ENCODE results near the gene RAD51B. TPM values are rescaled to one million over a fixed set of nuclear protein-coding genes. Genes with fewer than 3 reads are reported as not detected.
"Not testable (repeated sequence)": the region's sequence is repeated elsewhere in the genome, so short reads cannot be mapped to it uniquely, and the experiment has no call there.

Gene RAD51B
- total and polyA plus RNA-seq, 2 experiments from 2014 or later, result 10.1 to 18.0 TPM

DNA sequence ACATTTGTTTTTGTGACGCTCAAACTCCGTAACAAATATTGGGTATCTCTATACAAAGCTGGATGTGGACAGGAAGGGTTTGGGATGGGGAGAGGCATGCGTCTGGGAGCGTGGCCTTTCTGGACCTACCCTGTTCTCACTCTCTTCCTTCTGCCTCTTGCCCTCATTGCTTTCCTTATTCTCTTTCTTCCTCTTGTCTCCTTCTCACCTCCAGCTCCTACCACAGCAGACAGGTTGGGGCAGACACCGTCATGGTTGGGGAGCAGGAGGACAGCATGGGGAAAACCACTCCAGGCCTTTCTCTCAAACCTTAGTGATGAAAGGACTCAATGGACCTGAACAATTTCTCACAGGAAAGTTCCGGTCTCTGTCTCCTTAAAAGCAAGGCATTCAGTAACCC is 465.3 kb downstream of the RAD51B start:
- no peak overlapping the region for H3K4me3 ChIP-seq
- no peaks in the 10 kb centered on the region for H4K20me1 ChIP-seq (ENCODE audit: insufficient read depth, poor library complexity, severe bottlenecking)
- no peaks in the 10 kb centered on the region for H3K27me3 ChIP-seq
- TF ChIP-seq EZH2phosphoT487 (IDR thresholded peaks at IDR 0.05; ENCODE audit: low read depth, severe bottlenecking, unreplicated experiment) (no peak), EZH2 (IDR thresholded peaks at IDR 0.05; ENCODE audit: borderline replicate concordance) (no peak)
- TF ChIP-seq, protein P1, sequence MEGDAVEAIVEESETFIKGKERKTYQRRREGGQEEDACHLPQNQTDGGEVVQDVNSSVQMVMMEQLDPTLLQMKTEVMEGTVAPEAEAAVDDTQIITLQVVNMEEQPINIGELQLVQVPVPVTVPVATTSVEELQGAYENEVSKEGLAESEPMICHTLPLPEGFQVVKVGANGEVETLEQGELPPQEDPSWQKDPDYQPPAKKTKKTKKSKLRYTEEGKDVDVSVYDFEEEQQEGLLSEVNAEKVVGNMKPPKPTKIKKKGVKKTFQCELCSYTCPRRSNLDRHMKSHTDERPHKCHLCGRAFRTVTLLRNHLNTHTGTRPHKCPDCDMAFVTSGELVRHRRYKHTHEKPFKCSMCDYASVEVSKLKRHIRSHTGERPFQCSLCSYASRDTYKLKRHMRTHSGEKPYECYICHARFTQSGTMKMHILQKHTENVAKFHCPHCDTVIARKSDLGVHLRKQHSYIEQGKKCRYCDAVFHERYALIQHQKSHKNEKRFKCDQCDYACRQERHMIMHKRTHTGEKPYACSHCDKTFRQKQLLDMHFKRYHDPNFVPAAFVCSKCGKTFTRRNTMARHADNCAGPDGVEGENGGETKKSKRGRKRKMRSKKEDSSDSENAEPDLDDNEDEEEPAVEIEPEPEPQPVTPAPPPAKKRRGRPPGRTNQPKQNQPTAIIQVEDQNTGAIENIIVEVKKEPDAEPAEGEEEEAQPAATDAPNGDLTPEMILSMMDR (IDR thresholded peaks at IDR 0.05; ENCODE audit: poor library complexity), result no peak
- WGBS (ENCODE audit: low lambda C conversion rate, missing lambda C conversion rate), result 82% methylated on average over 6 of the region's 6 CpGs
- no peak overlapping the region for H3K4me2 ChIP-seq
- H3K79me2 ChIP-seq, result no peaks in the 10 kb centered on the region
- H3K36me3 ChIP-seq (replicated peaks; ENCODE audit: insufficient read depth, low read depth), result no peaks in the 10 kb centered on the region
- peak overlapping the region; percentile 5 for H3K27ac ChIP-seq
- peak overlapping the region; percentile 1 for H2AFZ ChIP-seq
- H3K9me3 ChIP-seq (ENCODE audit: low read depth), result no peaks in the 10 kb centered on the region
- H3K4me1 ChIP-seq (ENCODE audit: insufficient read depth), result peaks cover 20% of the 10 kb centered on the region
- no peaks in the 10 kb centered on the region for H3K9me2 ChIP-seq (replicated peaks; ENCODE audit: insufficient read depth)
- no peak for DNase-seq (ENCODE audit: low spot score)

DNA sequence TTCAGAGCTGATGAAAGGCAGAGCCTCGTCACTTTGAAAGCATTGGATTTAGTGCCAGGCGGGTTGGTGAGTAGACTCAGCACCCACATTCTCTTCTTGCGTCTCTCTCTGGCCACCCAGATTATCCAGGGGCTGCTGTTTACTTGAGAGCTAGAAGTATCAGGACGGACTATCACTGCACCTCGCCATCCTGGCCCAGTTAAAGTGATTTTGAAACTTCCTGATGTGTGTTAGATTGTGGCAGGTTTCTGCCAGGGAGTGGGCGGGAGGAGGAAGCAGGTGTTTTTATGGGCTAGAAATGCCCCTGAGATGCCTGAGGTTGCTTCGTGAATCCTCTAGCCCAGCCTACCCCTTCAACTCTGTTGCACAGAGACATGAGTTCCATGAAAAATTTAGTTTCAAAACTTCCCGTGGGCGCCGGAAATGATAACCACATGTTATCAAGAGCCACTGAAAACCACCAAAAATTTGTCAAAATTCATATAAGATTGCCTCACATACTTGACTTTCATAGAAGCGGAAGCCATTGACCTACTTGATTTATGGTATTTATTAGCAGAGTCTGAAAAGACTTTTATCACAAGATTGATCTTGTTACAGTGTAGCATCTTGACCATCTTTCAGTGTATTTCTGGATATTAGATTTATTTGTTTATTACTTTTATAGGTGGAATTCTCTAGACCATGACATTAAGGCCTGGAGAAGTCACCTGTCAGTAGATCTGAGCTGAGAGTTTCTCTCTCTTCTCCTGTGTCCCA is 466.0 kb downstream of the RAD51B start:
- Histone ChIP-seq H4K20me1 (ENCODE audit: insufficient read depth, poor library complexity, severe bottlenecking) (no peaks in the 10 kb centered on the region), H3K79me2 (no peaks in the 10 kb centered on the region), H3K27me3 (no peaks in the 10 kb centered on the region), H2AFZ (peak overlapping the region; percentile 1), H3K4me1 (ENCODE audit: insufficient read depth) (peaks cover 20% of the 10 kb centered on the region), H3K9me3 (ENCODE audit: low read depth) (no peaks in the 10 kb centered on the region), H3K4me2 (no peak overlapping the region), H3K36me3 (replicated peaks; ENCODE audit: insufficient read depth, low read depth) (no peaks in the 10 kb centered on the region), H3K4me3 (no peak overlapping the region), H3K27ac (peak overlapping the region; percentile 5), H3K9me2 (replicated peaks; ENCODE audit: insufficient read depth) (no peaks in the 10 kb centered on the region)
- 78% methylated on average over 11 of the region's 11 CpGs for WGBS (ENCODE audit: low lambda C conversion rate, missing lambda C conversion rate)
- DNase-seq (ENCODE audit: low spot score), result no peak
- no peak for TF ChIP-seq EZH2phosphoT487 (IDR thresholded peaks at IDR 0.05; ENCODE audit: low read depth, severe bottlenecking, unreplicated experiment)
- TF ChIP-seq, protein P1 (IDR thresholded peaks at IDR 0.05; ENCODE audit: poor library complexity), result no peak

DNA sequence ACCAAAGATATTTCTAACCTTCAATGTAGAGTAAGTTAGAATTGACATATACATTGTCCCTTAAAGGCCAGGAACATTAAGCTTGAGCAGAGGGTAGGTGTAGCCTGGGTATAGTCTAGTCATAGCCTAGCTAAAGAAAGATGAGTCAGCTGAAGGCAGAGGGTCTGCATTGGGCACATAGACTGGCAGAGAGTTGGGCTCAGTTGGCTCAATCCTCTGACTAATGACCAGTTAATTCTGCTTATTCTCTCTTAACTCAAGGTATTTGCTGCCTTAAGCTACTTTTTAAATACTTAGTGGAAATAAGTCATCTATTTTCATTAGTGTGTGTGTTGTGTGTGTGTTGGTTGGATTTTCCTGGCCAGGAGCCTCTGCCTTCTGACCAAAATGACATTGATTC is 467.1 kb downstream of the RAD51B start:
- no peak for DNase-seq (ENCODE audit: low spot score)

DNA sequence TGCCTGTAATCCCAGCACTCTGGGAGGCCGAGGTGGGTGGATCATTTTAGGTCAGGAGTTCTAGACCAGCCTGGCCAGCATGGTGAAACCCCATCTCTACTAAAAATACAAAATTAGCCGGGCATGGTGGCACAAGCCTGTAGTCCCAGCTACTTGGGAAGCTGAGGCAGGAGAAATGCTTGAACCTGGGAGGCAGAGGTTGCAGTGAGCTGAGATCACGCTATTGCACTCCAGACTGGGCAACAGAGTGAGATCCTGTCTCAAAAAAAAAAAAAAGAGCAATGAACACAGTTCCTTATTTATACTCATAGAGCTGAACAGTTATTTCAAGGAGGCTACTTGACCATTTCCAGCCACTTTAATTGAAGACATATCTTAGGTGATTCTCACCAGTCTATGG is 469.9 kb downstream of the RAD51B start:
- DNase-seq (ENCODE audit: low spot score); H4K20me1 ChIP-seq (ENCODE audit: insufficient read depth, poor library complexity, severe bottlenecking); H2AFZ ChIP-seq; H3K27me3 ChIP-seq; H3K4me3 ChIP-seq; H3K4me2 ChIP-seq; H3K9me2 ChIP-seq (replicated peaks; ENCODE audit: insufficient read depth); H3K9me3 ChIP-seq (ENCODE audit: low read depth); H3K36me3 ChIP-seq (replicated peaks; ENCODE audit: insufficient read depth, low read depth); H3K79me2 ChIP-seq; H3K27ac ChIP-seq: not testable (repeated sequence)
- peaks cover 29% of the 10 kb centered on the region for H3K4me1 ChIP-seq (ENCODE audit: insufficient read depth)
- 90% methylated on average over 3 of the region's 3 CpGs for WGBS (ENCODE audit: low lambda C conversion rate, missing lambda C conversion rate)

More for the DNA sequence above, 467.1 kb downstream of the RAD51B start:
- Histone ChIP-seq H3K79me2 (no peaks in the 10 kb centered on the region), H3K4me1 (ENCODE audit: insufficient read depth) (peaks cover 21% of the 10 kb centered on the region), H3K4me3 (no peak overlapping the region), H4K20me1 (ENCODE audit: insufficient read depth, poor library complexity, severe bottlenecking) (no peaks in the 10 kb centered on the region), H3K27ac (no peak overlapping the region), H3K4me2 (no peak overlapping the region), H2AFZ (no peak overlapping the region), H3K9me2 (replicated peaks; ENCODE audit: insufficient read depth) (no peaks in the 10 kb centered on the region), H3K9me3 (ENCODE audit: low read depth) (no peaks in the 10 kb centered on the region), H3K27me3 (no peaks in the 10 kb centered on the region), H3K36me3 (replicated peaks; ENCODE audit: insufficient read depth, low read depth) (no peaks in the 10 kb centered on the region)
- no peak for TF ChIP-seq EZH2 (IDR thresholded peaks at IDR 0.05; ENCODE audit: borderline replicate concordance)
- no peak for TF ChIP-seq EZH2phosphoT487 (IDR thresholded peaks at IDR 0.05; ENCODE audit: low read depth, severe bottlenecking, unreplicated experiment)
- TF ChIP-seq, protein P1 (IDR thresholded peaks at IDR 0.05; ENCODE audit: poor library complexity), result no peak

All from hepatocyte (in vitro differentiated cells).